T-helper 1 cell treated with Interleukin-12 subunit alpha and Interleukin-12 subunit beta and Interleukin-4 antibody, amounts not matched to agents 30 μg/mL and 1 μg/mL, for 36 hours (primary cell): ENCODE data around the gene LARP1.
"Not testable (repeated sequence)": the region's sequence is repeated elsewhere in the genome, so short reads cannot be mapped to it uniquely, and the experiment has no call there.

Experiments
- H3K27ac Mint-ChIP-seq: one replicate; pipeline ENCODE4 v1.8.0; 2021; ENCODE audit warnings: mild to moderate bottlenecking, mixed read lengths
- H3K27me3 Mint-ChIP-seq: one replicate; pipeline ENCODE4 v1.8.0; 2021; ENCODE audit warnings: low read depth, mixed read lengths
- H3K36me3 Mint-ChIP-seq: one replicate; pipeline ENCODE4 v1.8.0; 2021; ENCODE audit warnings: low read depth, mixed read lengths
- H3K4me1 Mint-ChIP-seq: one replicate; pipeline ENCODE4 v1.8.0; 2021; ENCODE audit warnings: low read depth, mixed read lengths
- H3K4me3 Mint-ChIP-seq: one replicate; pipeline ENCODE4 v1.8.0; 2021; ENCODE audit warnings: mild to moderate bottlenecking, moderate library complexity, mixed read lengths
- H3K9me3 Mint-ChIP-seq: one replicate; pipeline ENCODE4 v1.8.0; 2021; ENCODE audit warnings: mixed read lengths

The LARP1 gene

GRCh38 chr5:154750641-154751040, 4.5 kb upstream of the LARP1 start:
- not testable (repeated sequence) for H3K9me3 Mint-ChIP-seq, H3K27ac Mint-ChIP-seq, H3K27me3 Mint-ChIP-seq, H3K36me3 Mint-ChIP-seq, H3K4me3 Mint-ChIP-seq
- H3K4me1 Mint-ChIP-seq = peaks cover 13% of the 10 kb centered on the region

- Mint-ChIP-seq H3K36me3 (peaks cover 2% of the 10 kb centered on the region), H3K27me3 (no peaks in the 10 kb centered on the region), H3K27ac (no peak overlapping the region), H3K4me3 (no peak overlapping the region), H3K9me3 (no peaks in the 10 kb centered on the region), H3K4me1 (peaks cover 13% of the 10 kb centered on the region)
These were observed 3.3 kb upstream of the LARP1 start for GRCh38 chr5:154751854-154752253.

GRCh38 chr5:154753792-154754191, 1.4 kb upstream of the LARP1 start:
- Mint-ChIP-seq H3K36me3 (peaks cover 4% of the 10 kb centered on the region), H3K27ac (peak overlapping the region; percentile 96), H3K4me3 (peak overlapping the region; percentile 88), H3K27me3 (no peaks in the 10 kb centered on the region), H3K9me3 (no peaks in the 10 kb centered on the region), H3K4me1 (peaks cover 28% of the 10 kb centered on the region)

- Mint-ChIP-seq H3K27ac (peak overlapping the region; percentile 96), H3K4me3 (peak overlapping the region; percentile 88), H3K9me3 (no peaks in the 10 kb centered on the region), H3K36me3 (peaks cover 4% of the 10 kb centered on the region), H3K4me1 (peaks cover 37% of the 10 kb centered on the region), H3K27me3 (no peaks in the 10 kb centered on the region)
These were observed 467 bp upstream of the LARP1 start for GRCh38 chr5:154754460-154755360.

- no peaks in the 10 kb centered on the region for H3K27me3 Mint-ChIP-seq
- peak overlapping the region; percentile 89 for H3K27ac Mint-ChIP-seq
- peaks cover 47% of the 10 kb centered on the region for H3K4me1 Mint-ChIP-seq
- H3K9me3 Mint-ChIP-seq = no peaks in the 10 kb centered on the region
- H3K4me3 Mint-ChIP-seq = peak overlapping the region; percentile 90
- H3K36me3 Mint-ChIP-seq = peaks cover 4% of the 10 kb centered on the region
These were observed 1.1 kb downstream of the LARP1 start for GRCh38 chr5:154756009-154756867.

GRCh38 chr5:154756868-154757813, 2.0 kb downstream of the LARP1 start:
- H3K36me3 Mint-ChIP-seq = peaks cover 8% of the 10 kb centered on the region
- H3K9me3 Mint-ChIP-seq = no peaks in the 10 kb centered on the region
- H3K4me1 Mint-ChIP-seq = peaks cover 53% of the 10 kb centered on the region
- H3K27me3 Mint-ChIP-seq = no peaks in the 10 kb centered on the region
- peak overlapping the region; percentile 94 for H3K4me3 Mint-ChIP-seq
- peak overlapping the region; percentile 90 for H3K27ac Mint-ChIP-seq

- Mint-ChIP-seq H3K9me3 (no peaks in the 10 kb centered on the region), H3K27me3 (no peaks in the 10 kb centered on the region), H3K4me3 (peak overlapping the region; percentile 94), H3K36me3 (peaks cover 8% of the 10 kb centered on the region), H3K4me1 (peaks cover 58% of the 10 kb centered on the region), H3K27ac (peak overlapping the region; percentile 82)
These were observed 2.7 kb downstream of the LARP1 start for GRCh38 chr5:154757814-154758406.

GRCh38 chr5:154758493-154758892, 3.3 kb downstream of the LARP1 start:
- H3K9me3 Mint-ChIP-seq = no peaks in the 10 kb centered on the region
- H3K4me3 Mint-ChIP-seq = peak overlapping the region; percentile 83
- H3K36me3 Mint-ChIP-seq = peaks cover 8% of the 10 kb centered on the region
- peaks cover 56% of the 10 kb centered on the region for H3K4me1 Mint-ChIP-seq
- H3K27ac Mint-ChIP-seq = peak overlapping the region; percentile 82
- no peaks in the 10 kb centered on the region for H3K27me3 Mint-ChIP-seq

GRCh38 chr5:154758977-154759376, 3.8 kb downstream of the LARP1 start:
- Mint-ChIP-seq H3K27me3 (no peaks in the 10 kb centered on the region), H3K9me3 (no peaks in the 10 kb centered on the region), H3K27ac (peak overlapping the region; percentile 45), H3K36me3 (peaks cover 8% of the 10 kb centered on the region), H3K4me1 (peaks cover 51% of the 10 kb centered on the region), H3K4me3 (peak overlapping the region; percentile 83)

- not testable (repeated sequence) for H3K9me3 Mint-ChIP-seq, H3K27ac Mint-ChIP-seq, H3K27me3 Mint-ChIP-seq, H3K36me3 Mint-ChIP-seq, H3K4me3 Mint-ChIP-seq
- H3K4me1 Mint-ChIP-seq = peaks cover 46% of the 10 kb centered on the region
These were observed 4.7 kb downstream of the LARP1 start for GRCh38 chr5:154759868-154760267.

GRCh38 chr5:154761046-154761736, 6.0 kb downstream of the LARP1 start:
- peaks cover 57% of the 10 kb centered on the region for H3K4me1 Mint-ChIP-seq
- H3K27ac Mint-ChIP-seq = peak overlapping the region; percentile 81
- no peaks in the 10 kb centered on the region for H3K9me3 Mint-ChIP-seq
- peak overlapping the region; percentile 54 for H3K4me3 Mint-ChIP-seq
- peaks cover 11% of the 10 kb centered on the region for H3K36me3 Mint-ChIP-seq
- H3K27me3 Mint-ChIP-seq = no peaks in the 10 kb centered on the region

GRCh38 chr5:154762261-154762660, 7.1 kb downstream of the LARP1 start:
- Mint-ChIP-seq H3K27me3 (no peaks in the 10 kb centered on the region), H3K4me1 (peaks cover 64% of the 10 kb centered on the region), H3K9me3 (no peaks in the 10 kb centered on the region), H3K4me3 (no peak overlapping the region), H3K36me3 (peaks cover 9% of the 10 kb centered on the region), H3K27ac (peak overlapping the region; percentile 34)

GRCh38 chr5:154762700-154763099, 7.5 kb downstream of the LARP1 start:
- H3K27ac Mint-ChIP-seq = no peak overlapping the region
- H3K27me3 Mint-ChIP-seq = no peaks in the 10 kb centered on the region
- no peak overlapping the region for H3K4me3 Mint-ChIP-seq

More at GRCh38 chr5:154762700-154763099, 7.5 kb downstream of the LARP1 start:
- Mint-ChIP-seq H3K36me3 (peaks cover 9% of the 10 kb centered on the region), H3K9me3 (no peaks in the 10 kb centered on the region), H3K4me1 (peaks cover 65% of the 10 kb centered on the region)
